ENCODE measurements around the gene ANKRD53.
A peak's percentile ranks its signal among the peaks of the same experiment; 100 is the strongest.

The ANKRD53 gene, protein sequence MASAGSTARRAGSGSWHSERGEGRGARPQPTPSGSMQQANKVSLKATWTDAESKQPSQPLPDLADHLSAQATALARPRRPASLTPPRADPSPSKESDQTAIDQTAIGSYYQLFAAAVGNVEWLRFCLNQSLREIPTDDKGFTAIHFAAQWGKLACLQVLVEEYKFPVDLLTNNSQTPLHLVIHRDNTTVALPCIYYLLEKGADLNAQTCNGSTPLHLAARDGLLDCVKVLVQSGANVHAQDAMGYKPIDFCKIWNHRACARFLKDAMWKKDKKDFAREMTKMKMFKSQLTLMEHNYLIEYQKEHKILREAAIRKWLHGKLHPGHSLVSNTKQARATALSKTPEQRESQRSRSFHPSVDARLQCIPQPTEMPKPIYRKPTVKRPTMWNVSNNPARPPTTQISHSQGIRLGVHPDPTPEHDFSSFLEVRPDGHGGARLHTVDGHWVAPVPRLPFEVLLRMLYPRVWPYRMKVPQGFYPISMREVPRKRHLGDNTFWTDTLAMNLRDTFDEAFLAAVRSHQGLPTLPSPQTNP

DNA sequence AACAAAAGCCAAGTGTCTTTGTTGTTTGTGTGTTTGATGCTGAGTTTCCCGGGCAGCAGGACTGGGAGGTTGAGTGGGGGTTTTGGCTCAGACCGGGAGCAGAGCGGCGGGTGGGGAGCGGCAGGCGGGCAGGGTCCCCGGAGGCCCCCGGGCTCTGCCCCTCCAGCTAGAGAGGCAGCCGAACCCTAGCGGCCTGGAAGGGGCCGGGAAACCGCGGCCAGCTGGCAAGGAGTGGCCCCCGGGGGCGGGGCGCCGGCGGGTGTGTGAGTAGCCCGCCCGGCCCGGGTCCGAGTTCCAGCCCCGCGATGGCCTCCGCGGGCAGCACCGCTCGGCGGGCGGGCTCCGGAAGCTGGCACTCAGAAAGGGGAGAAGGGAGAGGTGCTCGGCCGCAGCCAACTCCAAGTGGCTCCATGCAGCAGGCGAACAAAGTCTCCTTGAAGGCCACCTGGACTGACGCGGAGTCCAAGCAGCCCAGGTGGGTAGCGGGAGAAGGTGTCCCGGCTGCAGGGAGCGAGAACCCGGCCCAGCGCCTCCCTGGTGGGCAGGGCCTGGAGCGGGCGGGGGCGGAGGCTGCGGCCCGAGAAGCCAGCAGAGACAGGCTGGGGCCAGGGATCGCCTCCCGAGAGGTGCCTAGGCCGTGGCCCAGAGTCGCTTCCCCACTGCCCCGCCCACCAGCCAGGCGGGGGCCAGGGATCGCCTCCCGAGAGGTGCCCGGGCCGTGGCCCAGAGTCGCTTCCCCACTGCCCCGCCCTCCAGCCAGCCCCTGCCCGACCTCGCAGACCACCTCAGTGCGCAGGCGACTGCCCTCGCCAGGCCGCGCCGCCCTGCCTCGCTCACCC lies at the start of gene ANKRD53:
TSS of gene ANKRD53 (plus strand) at position 290 of the 839 bp plus-strand sequence. CDS start at position 306, 16 bp downstream.
- Histone ChIP-seq H3K4me3 (ENCODE audit: low read depth in 1 of 2, low read length in 2 of 2) (peak within 1 kb of the TSS; percentile 58 to 87), H3K9me3 (ENCODE audit: low read length) (no peaks in the 10 kb centered on the region), H3K4me1 (ENCODE audit: insufficient read depth, low read length) (peaks cover 16% of the 10 kb centered on the region), H3K27me3 (ENCODE audit: control insufficient read depth in 1 of 2, insufficient read depth in 2 of 2, low read length in 2 of 2) (no peaks in the 10 kb centered on the region), H3K27ac (ENCODE audit: low read depth, low read length) (peak within 1 kb of the TSS; percentile 82), H3K36me3 (ENCODE audit: insufficient read depth, low read length) (peaks cover under 1% of the 10 kb centered on the region), H3K9ac (ENCODE audit: low read length) (peak within 1 kb of the TSS; percentile 71)

DNA sequence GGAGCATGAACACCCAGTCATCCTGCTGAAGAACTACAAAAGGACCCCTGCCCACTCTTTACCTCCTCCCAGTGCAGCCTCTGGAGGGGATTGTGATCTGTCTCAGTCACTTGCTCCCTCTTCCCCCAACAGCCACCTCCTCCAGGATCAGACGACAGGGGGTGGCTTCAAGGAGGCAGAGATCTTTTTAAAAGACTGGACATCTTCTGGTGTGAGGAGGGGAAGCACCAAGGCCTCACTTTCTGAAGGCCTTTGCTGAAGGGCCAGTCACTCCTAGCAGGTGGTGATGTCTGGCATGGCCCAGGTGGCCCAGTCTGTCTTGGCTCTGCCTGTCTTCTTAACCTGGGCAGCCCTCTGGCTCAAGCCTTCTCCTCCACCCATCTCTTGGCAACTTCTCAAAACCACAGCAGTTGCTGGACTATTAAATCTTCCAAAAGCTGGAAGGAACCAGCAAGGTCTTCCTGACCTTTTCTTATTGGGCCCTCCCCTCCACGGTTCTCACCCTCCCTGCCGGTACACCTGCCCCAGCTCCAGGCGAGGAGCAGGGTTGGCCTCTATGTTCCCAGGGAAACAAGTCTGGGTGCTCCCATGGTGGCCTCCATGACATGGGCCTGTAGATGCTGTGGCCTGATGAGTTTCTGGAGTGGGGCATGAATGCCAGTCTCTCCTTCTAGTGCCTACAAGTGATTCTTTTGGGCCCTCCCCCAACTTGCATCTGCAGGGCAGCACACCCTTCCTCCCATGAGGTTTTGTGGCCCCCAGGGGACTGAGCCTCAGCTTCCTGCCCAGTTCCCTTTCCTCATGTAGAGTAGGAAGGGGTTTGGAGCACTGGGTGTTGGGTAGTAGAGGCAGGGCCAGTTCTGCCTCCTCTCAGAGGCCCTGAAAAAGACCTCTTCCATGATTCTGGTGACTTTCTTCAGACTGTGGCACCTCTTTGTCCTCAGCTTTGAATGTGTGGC lies 47.8 kb upstream of the ANKRD53 start:
- H3K27me3 ChIP-seq (ENCODE audit: control insufficient read depth in 1 of 2, insufficient read depth in 2 of 2, low read length in 2 of 2), result peaks cover 0 to 6% of the 10 kb centered on the region in 2 donors
- no peaks in the 10 kb centered on the region for H3K9me3 ChIP-seq (ENCODE audit: low read length)
- H3K36me3 ChIP-seq (ENCODE audit: insufficient read depth, low read length), result no peaks in the 10 kb centered on the region

DNA sequence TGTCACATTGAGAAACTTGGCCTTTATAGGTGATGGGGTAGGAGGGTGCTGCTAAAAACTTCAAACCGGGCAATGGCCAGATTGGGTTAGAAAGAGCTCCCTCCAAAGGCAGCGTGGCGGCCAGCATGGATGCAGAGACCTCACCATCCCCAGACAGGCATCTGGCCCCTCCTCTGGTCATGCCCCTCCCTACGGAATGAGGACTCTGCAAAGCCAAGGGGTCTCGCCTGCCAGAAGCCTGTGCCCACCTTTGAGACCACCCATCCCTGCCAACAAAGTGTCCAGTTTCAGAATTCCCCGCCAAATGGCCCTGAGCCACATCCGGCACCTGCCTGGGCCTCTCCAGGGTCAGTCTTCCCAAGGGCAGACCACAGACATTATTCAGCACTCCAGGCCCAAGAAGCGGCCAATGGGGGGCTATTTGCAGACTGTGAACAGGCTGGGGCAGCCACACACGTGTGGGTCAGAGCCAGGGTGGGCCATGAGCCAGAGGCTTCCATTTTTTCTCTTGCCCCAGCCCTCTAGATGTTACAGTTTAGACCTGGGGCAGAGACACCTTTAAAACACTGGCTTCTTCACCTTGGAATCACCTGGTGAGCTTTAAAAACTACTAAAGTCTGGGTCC lies 46.9 kb upstream of the ANKRD53 start:
- Histone ChIP-seq H3K4me1 (ENCODE audit: insufficient read depth, low read length) (no peaks in the 10 kb centered on the region), H3K9ac (ENCODE audit: low read length) (no peak overlapping the region), H3K4me3 (ENCODE audit: low read depth in 1 of 2, low read length in 2 of 2) (no peak overlapping the region), H3K27ac (ENCODE audit: low read depth, low read length) (no peak overlapping the region), H3K36me3 (ENCODE audit: insufficient read depth, low read length) (no peaks in the 10 kb centered on the region), H3K9me3 (ENCODE audit: low read length) (no peaks in the 10 kb centered on the region), H3K27me3 (ENCODE audit: control insufficient read depth in 1 of 2, insufficient read depth in 2 of 2, low read length in 2 of 2) (peaks cover 0 to 6% of the 10 kb centered on the region in 2 donors)

More for the DNA sequence above, 47.8 kb upstream of the ANKRD53 start:
- Histone ChIP-seq H3K9ac (ENCODE audit: low read length) (no peak overlapping the region), H3K4me3 (ENCODE audit: low read depth in 1 of 2, low read length in 2 of 2) (no peak overlapping the region), H3K27ac (ENCODE audit: low read depth, low read length) (no peak overlapping the region), H3K4me1 (ENCODE audit: insufficient read depth, low read length) (no peaks in the 10 kb centered on the region)

DNA sequence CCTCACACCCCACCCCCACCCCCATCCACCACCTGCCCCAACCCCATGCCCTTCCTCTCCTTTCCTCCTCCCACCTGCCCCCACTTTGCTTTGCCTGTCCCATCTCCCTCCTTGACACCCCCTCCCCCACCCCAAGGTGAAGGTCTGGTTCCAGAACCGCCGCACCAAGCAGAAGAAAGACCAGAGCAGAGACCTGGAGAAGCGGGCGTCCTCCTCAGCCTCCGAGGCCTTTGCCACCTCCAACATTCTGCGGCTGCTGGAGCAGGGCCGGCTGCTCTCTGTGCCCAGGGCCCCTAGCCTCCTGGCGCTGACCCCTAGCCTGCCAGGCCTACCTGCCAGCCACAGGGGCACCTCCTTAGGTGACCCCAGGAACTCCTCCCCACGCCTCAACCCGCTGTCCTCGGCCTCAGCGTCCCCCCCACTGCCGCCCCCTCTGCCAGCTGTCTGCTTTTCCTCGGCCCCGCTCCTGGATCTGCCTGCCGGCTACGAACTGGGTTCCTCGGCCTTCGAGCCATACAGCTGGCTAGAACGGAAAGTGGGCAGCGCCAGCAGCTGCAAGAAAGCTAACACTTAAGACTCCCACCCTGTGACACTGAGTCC lies 45.7 kb upstream of the ANKRD53 start:
- Histone ChIP-seq H3K27me3 (ENCODE audit: control insufficient read depth in 1 of 2, insufficient read depth in 2 of 2, low read length in 2 of 2) (peaks cover 0 to 7% of the 10 kb centered on the region in 2 donors), H3K9me3 (ENCODE audit: low read length) (no peaks in the 10 kb centered on the region), H3K4me3 (ENCODE audit: low read depth in 1 of 2, low read length in 2 of 2) (no peak overlapping the region), H3K36me3 (ENCODE audit: insufficient read depth, low read length) (no peaks in the 10 kb centered on the region), H3K27ac (ENCODE audit: low read depth, low read length) (no peak overlapping the region), H3K4me1 (ENCODE audit: insufficient read depth, low read length) (no peaks in the 10 kb centered on the region), H3K9ac (ENCODE audit: low read length) (no peak overlapping the region)

DNA sequence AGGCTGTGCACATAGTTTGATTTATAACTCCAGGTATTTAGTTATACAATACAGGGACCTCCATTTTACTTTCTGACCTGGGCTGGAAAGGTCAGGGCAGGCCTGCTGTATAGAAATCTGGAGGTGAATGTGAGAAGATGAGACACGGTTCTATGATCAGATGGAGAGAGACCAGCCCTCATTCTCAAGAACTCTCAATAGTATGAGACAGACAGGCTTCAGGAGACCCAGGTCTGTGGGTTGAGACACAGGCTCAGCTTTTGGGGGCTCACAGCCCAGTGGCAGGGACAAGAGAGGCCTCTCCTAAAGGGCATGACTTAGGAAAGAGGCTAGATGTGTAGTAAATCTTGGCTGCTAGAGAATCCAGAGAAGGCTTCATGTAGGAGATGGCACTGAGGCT lies 43.4 kb upstream of the ANKRD53 start:
- no peaks in the 10 kb centered on the region for H3K36me3 ChIP-seq (ENCODE audit: insufficient read depth, low read length)
- no peak overlapping the region for H3K9ac ChIP-seq (ENCODE audit: low read length)
- peaks cover 0 to 22% of the 10 kb centered on the region in 2 donors for H3K27me3 ChIP-seq (ENCODE audit: control insufficient read depth in 1 of 2, insufficient read depth in 2 of 2, low read length in 2 of 2)
- no peak overlapping the region for H3K27ac ChIP-seq (ENCODE audit: low read depth, low read length)
- no peaks in the 10 kb centered on the region for H3K4me1 ChIP-seq (ENCODE audit: insufficient read depth, low read length)
- H3K9me3 ChIP-seq (ENCODE audit: low read length), result no peaks in the 10 kb centered on the region
- H3K4me3 ChIP-seq (ENCODE audit: low read depth in 1 of 2, low read length in 2 of 2), result no peak overlapping the region

DNA sequence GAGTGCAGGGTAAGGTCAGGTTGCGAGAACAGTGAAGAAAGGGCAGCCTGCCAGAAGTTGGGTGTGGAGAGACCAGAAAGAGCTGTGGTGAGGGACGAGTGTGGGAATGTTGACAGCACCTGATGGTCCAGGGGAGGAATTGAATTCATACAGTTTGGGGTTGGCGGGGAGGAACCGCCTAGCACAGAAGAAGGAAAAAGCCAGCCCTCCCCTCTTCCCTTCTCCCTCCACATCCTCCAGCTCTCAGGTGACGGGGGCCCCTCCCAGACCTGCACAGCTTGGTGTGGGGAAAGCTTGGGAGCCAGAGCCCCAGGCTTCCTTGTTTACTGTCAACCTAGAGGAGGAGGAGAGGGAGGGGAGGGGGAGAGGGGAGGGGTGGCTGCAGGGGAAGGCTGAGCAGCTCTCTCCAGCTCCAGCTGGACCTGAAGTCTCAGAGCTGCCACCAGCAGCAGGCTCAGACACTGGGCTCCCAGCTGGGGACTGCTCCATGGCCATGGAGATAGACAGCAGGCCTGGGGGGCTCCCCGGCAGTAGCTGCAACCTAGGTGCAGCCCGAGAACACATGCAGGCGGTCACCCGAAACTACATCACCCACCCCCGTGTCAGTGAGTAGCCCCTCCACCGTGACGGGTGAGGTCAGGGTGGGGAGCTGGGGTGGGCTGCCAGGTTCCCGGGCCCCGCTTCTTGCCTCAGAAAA lies 42.8 kb upstream of the ANKRD53 start, which contains the start of gene ATP6V1B1:
TSS of gene ATP6V1B1 (plus strand) at position 433 of the 697 bp plus-strand sequence. CDS start at position 488, 55 bp downstream.
- Histone ChIP-seq H3K36me3 (ENCODE audit: insufficient read depth, low read length) (no peaks in the 10 kb centered on the region), H3K9ac (ENCODE audit: low read length) (no peak within 1 kb of the TSS), H3K4me1 (ENCODE audit: insufficient read depth, low read length) (no peaks in the 10 kb centered on the region), H3K9me3 (ENCODE audit: low read length) (no peaks in the 10 kb centered on the region), H3K27ac (ENCODE audit: low read depth, low read length) (no peak within 1 kb of the TSS), H3K4me3 (ENCODE audit: low read depth in 1 of 2, low read length in 2 of 2) (no peak within 1 kb of the TSS), H3K27me3 (ENCODE audit: control insufficient read depth in 1 of 2, insufficient read depth in 2 of 2, low read length in 2 of 2) (peaks cover 0 to 22% of the 10 kb centered on the region in 2 donors)

DNA sequence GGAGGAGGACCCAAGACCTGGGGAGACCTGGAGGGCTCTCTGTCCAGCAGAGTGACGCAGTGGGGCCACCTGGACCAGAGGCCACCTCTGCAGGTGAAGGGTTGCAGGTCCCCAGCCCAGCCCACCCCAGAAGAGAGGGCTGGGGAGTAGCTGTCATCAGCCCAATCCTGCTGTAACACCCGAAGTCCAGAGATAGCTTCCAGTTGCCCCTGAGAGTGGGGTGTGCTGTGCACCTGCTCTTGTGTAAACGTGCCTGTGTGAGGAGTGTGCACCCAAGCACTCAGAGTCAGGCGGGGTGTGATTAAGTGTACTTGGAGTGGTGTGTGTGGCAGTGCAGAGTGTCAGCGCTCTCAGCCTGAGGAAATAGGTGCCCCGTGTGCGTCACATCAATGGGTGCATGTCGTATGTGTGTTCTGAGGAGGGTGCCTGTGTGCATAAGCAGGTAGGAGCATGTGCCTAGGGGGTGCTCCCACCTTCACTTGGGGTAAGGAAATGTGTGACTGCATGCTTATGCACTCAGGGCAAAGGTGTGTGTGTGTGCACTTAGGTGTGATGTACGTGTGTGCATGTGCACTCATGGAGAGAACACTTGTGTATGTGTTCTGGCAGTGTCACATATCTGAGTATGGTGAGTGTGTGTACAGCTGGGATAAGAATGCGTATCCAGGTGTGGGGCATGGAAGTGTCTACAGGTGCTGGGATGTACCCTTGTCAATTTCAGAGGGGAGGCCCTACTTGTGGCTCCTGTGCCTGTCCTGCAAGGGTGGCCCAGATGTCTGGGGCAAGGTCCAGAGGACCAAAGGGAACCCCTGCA lies 42.1 kb upstream of the ANKRD53 start:
- Histone ChIP-seq H3K36me3 (ENCODE audit: insufficient read depth, low read length) (no peaks in the 10 kb centered on the region), H3K9me3 (ENCODE audit: low read length) (no peaks in the 10 kb centered on the region), H3K4me3 (ENCODE audit: low read depth in 1 of 2, low read length in 2 of 2) (no peak overlapping the region), H3K9ac (ENCODE audit: low read length) (no peak overlapping the region), H3K27me3 (ENCODE audit: control insufficient read depth in 1 of 2, insufficient read depth in 2 of 2, low read length in 2 of 2) (peaks cover 0 to 22% of the 10 kb centered on the region in 2 donors), H3K4me1 (ENCODE audit: insufficient read depth, low read length) (no peaks in the 10 kb centered on the region), H3K27ac (ENCODE audit: low read depth, low read length) (no peak overlapping the region)

DNA sequence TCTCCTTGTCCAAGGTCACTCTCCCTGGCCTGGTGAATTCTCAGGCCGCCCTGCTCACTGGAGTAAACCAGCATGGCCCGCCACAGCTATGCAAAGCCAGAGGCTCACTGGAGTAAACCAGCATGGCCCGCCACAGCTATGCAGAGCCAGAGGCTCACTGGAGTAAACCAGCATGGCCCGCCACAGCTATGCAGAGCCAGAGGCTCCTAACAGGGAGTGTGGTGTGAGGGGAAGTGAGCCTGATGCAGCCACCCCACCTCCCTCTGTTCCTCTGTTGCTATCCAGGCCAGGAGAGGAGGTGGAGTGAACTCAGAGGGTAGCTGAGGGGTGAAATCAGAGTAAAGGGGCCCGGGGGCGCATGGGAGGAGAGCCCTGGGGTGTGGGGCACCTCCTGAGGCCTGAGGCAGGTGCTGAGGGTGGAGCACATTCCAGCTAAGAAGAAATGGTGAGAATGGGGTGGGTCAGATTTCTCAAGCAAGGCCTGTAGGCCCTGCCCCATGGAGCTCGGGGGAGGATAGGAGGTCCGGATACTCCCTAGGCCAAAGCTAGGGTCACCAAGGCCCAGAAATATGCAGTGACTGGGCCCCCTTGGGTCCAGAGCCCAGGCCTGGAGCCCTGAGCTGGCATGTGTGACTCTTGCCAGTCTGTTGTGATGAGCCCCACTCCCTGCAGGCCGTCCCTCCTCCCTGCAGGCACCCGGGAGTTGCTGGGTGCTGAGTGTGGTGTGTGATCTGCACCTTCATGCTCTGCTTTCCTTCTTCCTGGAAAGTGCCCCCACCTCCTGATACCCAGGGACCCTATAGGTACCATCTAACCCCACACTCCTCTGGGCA lies 41.2 kb upstream of the ANKRD53 start:
- Histone ChIP-seq H3K4me3 (ENCODE audit: low read depth in 1 of 2, low read length in 2 of 2) (no peak overlapping the region), H3K27ac (ENCODE audit: low read depth, low read length) (no peak overlapping the region), H3K27me3 (ENCODE audit: control insufficient read depth in 1 of 2, insufficient read depth in 2 of 2, low read length in 2 of 2) (peaks cover 0 to 18% of the 10 kb centered on the region in 2 donors), H3K9ac (ENCODE audit: low read length) (no peak overlapping the region), H3K9me3 (ENCODE audit: low read length) (no peaks in the 10 kb centered on the region), H3K4me1 (ENCODE audit: insufficient read depth, low read length) (no peaks in the 10 kb centered on the region), H3K36me3 (ENCODE audit: insufficient read depth, low read length) (no peaks in the 10 kb centered on the region)

All from muscle layer of colon (tissue), 2 donors.